T-cell (primary cell): ENCODE measurements around the gene LY86. TPM values are rescaled to one million over a fixed set of nuclear protein-coding genes. Genes with fewer than 3 reads are reported as not detected.

ENCODE experiments used
- ATAC-seq, 4 experiments: fragments of 200-7000 bp in 3 of 4; fragments of 150-1000 bp in 1 of 4; cut with Tn5 transposase; replicated peaks in 1 of 4; 1 replicate in 3 of 4; 2 replicates in 1 of 4; pipeline ENCODE4 v1.10.0; 2021; ENCODE audit warnings: moderate library complexity in 3 of 4, mild to moderate bottlenecking in 2 of 4, moderate number of reproducible peaks in 1 of 4
- CTCF ChIA-PET, 2 donors: fragments of 300-600 bp; sonication (Branson Sonifier 250); formaldehyde crosslinking; loops; one replicate each; lab custom pipeline; 2022; ENCODE audit warnings: antibody characterized with exemption in 2 of 2; lab: Charles Lee
- POLR2A ChIA-PET, 2 donors: fragments of 300-600 bp; sonication (Branson Sonifier 250); formaldehyde crosslinking; loops; one replicate each; lab custom pipeline; 2022; ENCODE audit warnings: antibody characterized with exemption in 2 of 2; lab: Charles Lee
- DNase-seq, 35 experiments: peaks; one replicate each; pipeline versions ENCODE4 v3.0.0 to v3.0.0-alpha.2; 2013 to 2023
- H3K27ac ChIP-seq: one replicate; pipeline ENCODE4 v1.5.1; 2013; ENCODE audit warnings: low read length
- H3K27me3 ChIP-seq, 2 experiments: replicated peaks in 1 of 2; 1 replicate in 1 of 2; 2 replicates in 1 of 2; pipeline versions ENCODE4 v1.6.1 to v1.7.0; 2013; ENCODE audit warnings: low read length in 1 of 2, mixed read lengths in 1 of 2; ENCODE audit not compliant: control insufficient read depth in 2 of 2, insufficient read depth in 2 of 2; ENCODE audit errors: extremely low read depth in 1 of 2
- H3K36me3 ChIP-seq, 2 donors: 1 replicate in 1 of 2; 2 replicates in 1 of 2; pipeline versions ENCODE4 v1.6.1 to v1.7.0; 2013; ENCODE audit warnings: low read length in 1 of 2; ENCODE audit not compliant: control insufficient read depth in 2 of 2, insufficient read depth in 1 of 2; ENCODE audit errors: extremely low read depth in 1 of 2
- H3K4me1 ChIP-seq, 2 experiments: 1 replicate in 1 of 2; 2 replicates in 1 of 2; pipeline versions ENCODE4 v1.6.1 to v1.7.0; 2013; ENCODE audit warnings: low read length in 2 of 2, mixed read lengths in 1 of 2; ENCODE audit not compliant: insufficient read depth in 2 of 2, control insufficient read depth in 1 of 2; ENCODE audit errors: extremely low read depth in 1 of 2
- H3K4me3 ChIP-seq, 2 donors: 1 replicate in 1 of 2; 2 replicates in 1 of 2; pipeline versions ENCODE4 v1.5.1 to v1.7.0; 2013; ENCODE audit warnings: mild to moderate bottlenecking in 2 of 2, low read length in 1 of 2, moderate library complexity in 1 of 2; ENCODE audit not compliant: control insufficient read depth in 1 of 2; ENCODE audit errors: extremely low read depth in 1 of 2
- H3K9me3 ChIP-seq: 2 replicates; pipeline ENCODE4 v1.7.0; 2013
- H3K27ac Mint-ChIP-seq, 2 donors: one replicate each; pipeline ENCODE4 v1.8.0; 2020 to 2021; ENCODE audit warnings: mild to moderate bottlenecking in 2 of 2, mixed read lengths in 2 of 2
- H3K27me3 Mint-ChIP-seq, 2 donors: one replicate each; pipeline ENCODE4 v1.8.0; 2021 to 2022; ENCODE audit warnings: mixed read lengths in 2 of 2
- H3K36me3 Mint-ChIP-seq: one replicate; pipeline ENCODE4 v1.8.0; 2021; ENCODE audit warnings: mixed read lengths
- H3K4me1 Mint-ChIP-seq, 3 donors: one replicate each; pipeline ENCODE4 v1.8.0; 2020 to 2022; ENCODE audit warnings: mixed read lengths in 3 of 3, mild to moderate bottlenecking in 1 of 3
- H3K4me3 Mint-ChIP-seq, 3 donors: one replicate each; pipeline ENCODE4 v1.8.0; 2020 to 2022; ENCODE audit warnings: mild to moderate bottlenecking in 3 of 3, mixed read lengths in 3 of 3, moderate library complexity in 3 of 3
- H3K9me3 Mint-ChIP-seq, 3 donors: one replicate each; pipeline ENCODE4 v1.8.0; 2020 to 2022; ENCODE audit warnings: mixed read lengths in 3 of 3
- WGBS: methylation state at CpG from one replicate; pipeline ENCODE4 v1.1.5; 2013; ENCODE audit warnings: missing lambda C conversion rate; ENCODE audit not compliant: insufficient coverage; 5-methylcytosine and 5-hydroxymethylcytosine counted together
- total RNA-seq, 35 experiments: library from RNA in 6 of 35; stranded (reverse) in 6 of 35; fragments of 120-200 nt in 1 of 35; gene quantifications; one replicate each; pipeline versions ENCODE4 v1.2.1 to v1.2.4 and lab custom pipeline; 2013 to 2026

LY86 gene
- total RNA-seq, 5 donors from 2014 or later (not counting 1 experiment from before 2014, with no cell fraction given), result 0.54 to 3.6 (median 2.5) TPM

DNA sequence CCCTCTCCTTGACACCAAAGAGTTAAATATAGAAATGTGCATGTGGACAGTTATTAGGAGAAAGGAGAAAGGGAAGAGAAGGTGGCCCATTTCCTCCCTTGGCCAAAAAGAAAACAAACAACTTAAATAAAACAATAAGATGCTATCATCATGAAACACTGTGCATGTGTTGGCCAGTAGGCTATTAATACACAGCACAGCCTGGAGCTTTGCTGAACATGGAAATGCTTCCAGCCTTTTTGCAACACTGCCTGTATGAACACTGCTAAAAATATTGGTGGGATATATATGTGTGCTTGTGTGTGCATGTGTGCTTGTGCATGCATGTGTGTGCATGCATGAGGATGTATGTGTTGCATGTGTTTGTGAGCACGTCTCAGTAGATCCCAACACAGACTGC is 100.4 kb downstream of the LY86 start:
- ATAC-seq, result no peak
- no peaks in the 10 kb centered on the region for H3K36me3 Mint-ChIP-seq
- Histone ChIP-seq H3K27ac (no peak overlapping the region), H3K36me3 (no peaks in the 10 kb centered on the region), H3K9me3 (no peaks in the 10 kb centered on the region), H3K4me3 (no peak overlapping the region), H3K27me3 (peaks cover 0 to 11% of the 10 kb centered on the region in 2 experiments), H3K4me1 (peaks cover 0 to 4% of the 10 kb centered on the region in 2 experiments)
- ChIA-PET CTCF (no interaction called here), POLR2A (no interaction called here)
- H3K27me3 Mint-ChIP-seq, result peaks cover 0 to 5% of the 10 kb centered on the region in 2 donors
- H3K4me3 Mint-ChIP-seq, result no peak overlapping the region
- peaks cover 0 to 8% (median 0%) of the 10 kb centered on the region in 3 donors for H3K9me3 Mint-ChIP-seq
- no CpG with 5 or more reads among the region's 1 CpG for WGBS
- peaks cover 10 to 28% (median 24%) of the 10 kb centered on the region in 3 donors for H3K4me1 Mint-ChIP-seq
- H3K27ac Mint-ChIP-seq, result no peak overlapping the region
- no peak for DNase-seq

DNA sequence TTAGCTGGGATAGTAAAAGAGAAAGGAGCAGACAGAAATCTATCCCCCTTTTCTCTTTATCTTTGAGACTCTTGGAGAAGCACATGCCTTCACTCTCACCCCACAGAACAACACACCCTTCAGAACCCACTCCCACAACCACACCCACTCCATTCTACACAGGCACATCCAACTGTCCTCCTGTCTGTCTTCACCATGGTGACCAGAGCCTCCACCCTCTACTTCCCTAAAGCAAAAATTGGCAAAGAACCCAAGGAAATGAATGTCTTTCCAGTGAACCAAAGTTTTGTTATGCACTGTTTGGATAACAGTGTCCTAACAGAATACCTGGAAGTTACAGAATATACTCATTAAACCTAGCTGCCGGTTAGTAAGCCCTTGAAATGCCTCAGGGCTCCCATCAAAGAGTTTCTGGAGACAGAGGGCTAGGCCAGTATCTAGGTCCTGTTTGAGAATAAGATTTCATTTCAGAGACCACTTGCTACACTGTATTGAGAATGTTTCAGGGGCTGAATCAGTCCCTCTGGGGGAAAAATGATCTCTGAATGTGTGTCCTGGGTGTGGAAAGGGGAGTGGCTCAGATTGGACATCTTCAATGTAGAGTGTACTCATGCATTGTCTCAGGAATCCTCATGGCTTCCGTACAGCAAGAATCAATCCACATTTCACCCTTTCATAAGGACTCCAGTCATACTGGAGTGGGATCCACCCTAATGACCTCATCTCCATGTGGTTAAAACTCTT is 101.1 kb downstream of the LY86 start:
- Histone ChIP-seq H3K4me1 (no peaks in the 10 kb centered on the region), H3K36me3 (no peaks in the 10 kb centered on the region), H3K4me3 (no peak overlapping the region), H3K27ac (no peak overlapping the region), H3K27me3 (peaks cover 0 to 11% of the 10 kb centered on the region in 2 experiments), H3K9me3 (no peaks in the 10 kb centered on the region)
- ChIA-PET POLR2A (no interaction called here), CTCF (no interaction called here)
- no CpG with 5 or more reads among the region's 2 CpGs for WGBS
- Mint-ChIP-seq H3K4me1 (peaks cover 7 to 30% (median 22%) of the 10 kb centered on the region in 3 donors), H3K9me3 (peaks cover 0 to 8% (median 0%) of the 10 kb centered on the region in 3 donors), H3K36me3 (no peaks in the 10 kb centered on the region), H3K27ac (peak overlapping the region in 1 of 2 donors; percentile 9), H3K4me3 (no peak overlapping the region), H3K27me3 (peaks cover 0 to 5% of the 10 kb centered on the region in 2 donors)
- DNase-seq (no peak), ATAC-seq (no peak)

GRCh38 chr6:6690144-6690483 is 101.6 kb downstream of the LY86 start:
- Histone ChIP-seq H3K4me1 (no peaks in the 10 kb centered on the region), H3K9me3 (no peaks in the 10 kb centered on the region), H3K27ac (no peak overlapping the region), H3K36me3 (no peaks in the 10 kb centered on the region), H3K27me3 (peaks cover 0 to 16% of the 10 kb centered on the region in 2 experiments), H3K4me3 (no peak overlapping the region)
- Mint-ChIP-seq H3K4me3 (no peak overlapping the region), H3K9me3 (peaks cover 0 to 8% (median 0%) of the 10 kb centered on the region in 3 donors), H3K36me3 (no peaks in the 10 kb centered on the region), H3K4me1 (peaks cover 5 to 30% (median 19%) of the 10 kb centered on the region in 3 donors), H3K27me3 (peaks cover under 1 to 5% of the 10 kb centered on the region in 2 donors), H3K27ac (no peak overlapping the region)
- no peak for ATAC-seq
- ChIA-PET CTCF (no interaction called here), POLR2A (no interaction called here)
- 86% methylated on average over 1 of the region's 2 CpGs for WGBS
- no peak for DNase-seq

DNA sequence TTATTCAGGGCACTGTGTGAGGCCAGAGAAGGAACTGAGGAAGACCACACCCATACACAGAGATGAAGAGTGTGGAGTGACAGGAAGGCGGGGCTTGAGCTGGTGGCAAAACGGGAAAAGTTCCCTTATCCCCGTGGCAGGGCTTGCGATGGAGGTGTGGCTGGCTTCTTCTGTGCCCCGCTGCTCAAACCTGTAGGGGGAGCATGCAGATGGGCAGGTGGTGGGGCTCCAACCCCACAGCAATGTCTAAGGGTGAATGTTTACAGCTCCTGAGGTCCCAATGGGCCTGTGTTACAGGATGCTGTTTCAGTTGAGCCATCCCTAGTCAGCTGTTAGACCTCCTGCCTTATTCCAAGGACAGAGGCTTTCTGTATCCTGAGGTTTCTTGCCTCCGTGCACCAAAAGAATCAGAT is 105.9 kb downstream of the LY86 start:
- H3K4me1 ChIP-seq, result peaks cover 0 to 2% of the 10 kb centered on the region in 2 experiments
- H3K4me3 ChIP-seq, result no peak overlapping the region
- H3K27ac ChIP-seq, result no peak overlapping the region
- Mint-ChIP-seq H3K27ac (no peak overlapping the region), H3K4me1 (peaks cover 0 to 33% (median 7%) of the 10 kb centered on the region in 3 donors), H3K4me3 (no peak overlapping the region), H3K36me3 (no peaks in the 10 kb centered on the region), H3K9me3 (peaks cover 0 to 8% (median 0%) of the 10 kb centered on the region in 3 donors), H3K27me3 (peaks cover 5 to 9% of the 10 kb centered on the region in 2 donors)
- peaks cover 0 to 21% of the 10 kb centered on the region in 2 experiments for H3K27me3 ChIP-seq
- ChIA-PET POLR2A (interaction anchor here in 1 of 2 donors (0.6 kb wide), 1 partner anchor 994 kb away, joined by 3 read pairs; no protein-coding TSS in a partner anchor), CTCF (no interaction called here)
- no peaks in the 10 kb centered on the region for H3K36me3 ChIP-seq
- 59% methylated on average over 4 of the region's 6 CpGs for whole genome bisulfite sequencing
- H3K9me3 ChIP-seq, result no peaks in the 10 kb centered on the region
- ATAC-seq (no peak), DNase-seq (no peak)

GRCh38 chr6:6694825-6695624 is 106.5 kb downstream of the LY86 start:
- Mint-ChIP-seq H3K27me3 (peaks cover 5 to 9% of the 10 kb centered on the region in 2 donors), H3K4me1 (peaks cover 0 to 33% (median 7%) of the 10 kb centered on the region in 3 donors), H3K4me3 (no peak overlapping the region), H3K9me3 (peaks cover 0 to 8% (median 0%) of the 10 kb centered on the region in 3 donors), H3K27ac (no peak overlapping the region), H3K36me3 (no peaks in the 10 kb centered on the region)
- H3K27ac ChIP-seq, result no peak overlapping the region
- no peaks in the 10 kb centered on the region for H3K9me3 ChIP-seq
- POLR2A ChIA-PET, result interaction anchor here in 1 of 2 donors (0.6 kb wide), 1 partner anchor 995 kb away, joined by 3 read pairs; no protein-coding TSS in a partner anchor
- CTCF ChIA-PET, result interaction anchor here in 1 of 2 donors (0.6 kb wide), 1 partner anchor 544 kb away, joined by 3 read pairs; no protein-coding TSS in a partner anchor
- peaks cover 0 to 2% of the 10 kb centered on the region in 2 experiments for H3K4me1 ChIP-seq
- H3K27me3 ChIP-seq, result peaks cover 0 to 21% of the 10 kb centered on the region in 2 experiments
- no peaks in the 10 kb centered on the region for H3K36me3 ChIP-seq
- 94% methylated on average over 11 of the region's 18 CpGs for WGBS
- DNase-seq (no peak), ATAC-seq (no peak)
- H3K4me3 ChIP-seq, result no peak overlapping the region

DNA sequence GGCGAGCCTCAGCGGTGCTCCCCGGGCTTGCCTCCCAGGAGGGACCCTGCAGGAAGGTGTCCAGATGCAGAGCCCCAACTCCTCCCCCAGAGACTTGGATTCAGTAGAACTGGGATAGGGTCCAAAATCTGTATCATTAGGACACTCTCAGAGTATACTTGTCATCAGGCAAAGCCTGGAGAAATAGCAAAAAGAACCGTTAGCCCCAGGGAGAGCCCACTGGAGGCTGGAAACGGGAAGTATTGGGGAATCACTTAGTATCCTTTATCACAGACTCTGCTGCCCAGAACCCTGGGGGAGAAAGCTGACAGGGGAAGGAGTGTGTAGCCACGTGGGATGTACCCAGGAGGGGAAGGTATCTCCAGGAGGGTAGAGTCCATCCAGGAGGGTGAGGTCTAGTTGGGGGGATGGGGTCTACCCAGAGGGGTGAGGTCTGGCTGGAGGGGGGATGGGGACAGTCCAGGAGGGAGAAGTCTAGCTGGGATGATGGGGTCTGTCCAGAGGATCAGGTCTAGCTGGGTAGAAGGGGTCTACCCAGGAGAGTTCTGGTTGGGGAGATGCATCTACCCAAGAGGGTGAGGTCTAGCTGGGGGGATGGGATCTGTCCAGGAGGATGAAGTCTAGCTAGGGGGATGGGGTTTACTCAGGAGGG is 107.2 kb downstream of the LY86 start:
- H3K36me3 Mint-ChIP-seq, result no peaks in the 10 kb centered on the region
- H3K27ac ChIP-seq, result no peak overlapping the region
- peaks cover 0 to 26% of the 10 kb centered on the region in 2 experiments for H3K27me3 ChIP-seq
- no peaks in the 10 kb centered on the region for H3K36me3 ChIP-seq
- ATAC-seq (no peak), DNase-seq (no peak)
- no peak overlapping the region for H3K4me3 ChIP-seq
- 63% methylated on average over 4 of the region's 6 CpGs for WGBS
- H3K4me1 Mint-ChIP-seq, result peaks cover 0 to 33% (median 7%) of the 10 kb centered on the region in 3 donors
- no peak overlapping the region for H3K27ac Mint-ChIP-seq
- ChIA-PET POLR2A (no interaction called here), CTCF (interaction anchor here in 1 of 2 donors (0.6 kb wide), 1 partner anchor 543 kb away, joined by 3 read pairs; no protein-coding TSS in a partner anchor)
- H3K4me1 ChIP-seq, result peaks cover 0 to 2% of the 10 kb centered on the region in 2 experiments
- peaks cover 5 to 9% of the 10 kb centered on the region in 2 donors for H3K27me3 Mint-ChIP-seq
- no peak overlapping the region for H3K4me3 Mint-ChIP-seq
- H3K9me3 ChIP-seq, result no peaks in the 10 kb centered on the region
- peaks cover 0 to 6% (median 0%) of the 10 kb centered on the region in 3 donors for H3K9me3 Mint-ChIP-seq
